ENCODE measurements around the gene MLN. TPM values are rescaled to one million over a fixed set of nuclear protein-coding genes. Genes with fewer than 3 reads are reported as not detected.

Gene MLN, protein sequence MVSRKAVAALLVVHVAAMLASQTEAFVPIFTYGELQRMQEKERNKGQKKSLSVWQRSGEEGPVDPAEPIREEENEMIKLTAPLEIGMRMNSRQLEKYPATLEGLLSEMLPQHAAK
- total RNA-seq (not detected), polyA plus RNA-seq (not detected)
- long read RNA-seq, donor 1 = 0 reads
- long read RNA-seq, donor 2 = 0 reads
- long read RNA-seq, donor 3 = 0 reads

DNA sequence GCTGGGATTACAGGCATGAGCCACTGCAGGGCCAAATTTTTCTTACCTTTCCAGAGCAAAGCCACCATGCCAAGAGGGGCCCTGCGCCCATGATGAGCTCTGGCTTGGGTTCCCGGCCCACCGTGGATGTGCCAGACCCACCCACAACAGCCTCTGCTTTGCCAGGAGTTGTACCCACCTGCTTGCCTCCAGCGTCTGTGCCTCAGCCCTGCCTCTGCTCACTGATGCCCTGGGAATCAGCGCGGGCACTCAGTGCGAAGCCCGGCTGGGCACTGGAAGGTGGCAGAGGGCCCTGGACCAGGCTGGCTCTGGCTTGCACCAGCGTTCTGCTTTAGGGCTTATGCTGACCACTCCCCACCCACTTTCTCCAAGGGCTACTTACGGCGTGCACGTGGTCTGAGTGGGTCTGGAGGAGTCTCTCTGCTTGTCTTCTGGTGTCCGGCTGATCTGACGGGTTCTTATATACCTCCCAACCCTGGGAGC lies at the start of gene MLN:
MLN (minus strand) TSS at position 433 of the 483 bp plus-strand sequence. CDS start 2,840 bp downstream, outside the sequence.
- Histone ChIP-seq H3K9me3 (no peaks in the 10 kb centered on the region), H3K27me3 (peaks cover 0 to 64% (median 20%) of the 10 kb centered on the region in 7 donors), H3K36me3 (no peaks in the 10 kb centered on the region), H3K4me3 (no peak within 1 kb of the TSS), H3K27ac (no peak within 1 kb of the TSS), H3K4me1 (peaks cover 0 to 18% (median 10%) of the 10 kb centered on the region in 9 donors)
- no peak for ATAC-seq
- intact Hi-C loops (cut with DNase I) = no loop called here
- DNase-seq = no peak
- TF ChIP-seq, protein P1, sequence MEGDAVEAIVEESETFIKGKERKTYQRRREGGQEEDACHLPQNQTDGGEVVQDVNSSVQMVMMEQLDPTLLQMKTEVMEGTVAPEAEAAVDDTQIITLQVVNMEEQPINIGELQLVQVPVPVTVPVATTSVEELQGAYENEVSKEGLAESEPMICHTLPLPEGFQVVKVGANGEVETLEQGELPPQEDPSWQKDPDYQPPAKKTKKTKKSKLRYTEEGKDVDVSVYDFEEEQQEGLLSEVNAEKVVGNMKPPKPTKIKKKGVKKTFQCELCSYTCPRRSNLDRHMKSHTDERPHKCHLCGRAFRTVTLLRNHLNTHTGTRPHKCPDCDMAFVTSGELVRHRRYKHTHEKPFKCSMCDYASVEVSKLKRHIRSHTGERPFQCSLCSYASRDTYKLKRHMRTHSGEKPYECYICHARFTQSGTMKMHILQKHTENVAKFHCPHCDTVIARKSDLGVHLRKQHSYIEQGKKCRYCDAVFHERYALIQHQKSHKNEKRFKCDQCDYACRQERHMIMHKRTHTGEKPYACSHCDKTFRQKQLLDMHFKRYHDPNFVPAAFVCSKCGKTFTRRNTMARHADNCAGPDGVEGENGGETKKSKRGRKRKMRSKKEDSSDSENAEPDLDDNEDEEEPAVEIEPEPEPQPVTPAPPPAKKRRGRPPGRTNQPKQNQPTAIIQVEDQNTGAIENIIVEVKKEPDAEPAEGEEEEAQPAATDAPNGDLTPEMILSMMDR (IDR thresholded peaks at IDR 0.05) = no peak
- WGBS, 2 donors = 87 to 88% methylated on average over 14 of the region's 14 CpGs

DNA sequence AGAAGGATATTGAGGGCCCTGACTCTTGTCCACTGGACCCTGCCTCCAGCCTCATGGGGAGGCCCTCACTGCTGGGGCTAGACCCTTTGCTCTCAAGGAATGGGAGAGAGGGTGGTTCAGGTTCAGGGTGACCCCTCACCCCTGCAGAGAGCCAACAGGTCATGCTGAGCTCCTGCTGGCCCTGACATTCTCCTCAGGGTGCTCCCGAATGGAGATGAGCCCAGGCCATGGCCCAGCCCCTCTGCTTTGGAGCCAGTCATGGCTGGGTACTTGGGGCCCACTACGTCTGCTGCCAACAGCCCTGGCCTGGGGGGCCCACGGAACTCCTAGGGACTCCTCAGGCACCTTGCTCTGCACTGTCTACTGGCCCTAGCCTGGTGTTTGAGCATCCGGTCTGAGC lies 49.2 kb upstream of the MLN start:
- TF ChIP-seq, protein P1 (IDR thresholded peaks at IDR 0.05) = no peak
- Histone ChIP-seq H3K4me1 (peaks cover 0 to 14% (median 0%) of the 10 kb centered on the region in 9 donors), H3K4me3 (no peak overlapping the region), H3K36me3 (no peaks in the 10 kb centered on the region), H3K9me3 (no peaks in the 10 kb centered on the region), H3K27ac (no peak overlapping the region), H3K27me3 (peaks cover 0 to 86% (median 46%) of the 10 kb centered on the region in 7 donors)
- intact Hi-C loops (cut with DNase I) = loop anchor here in 6 of 10 donors (5.0 to 10.0 kb wide), 3 partner anchors 172 to 292 kb away; partner anchors contain the start of gene GRM4 (in 1 of the 6)
- 72 to 82% methylated on average over 4 of the region's 4 CpGs for WGBS, 2 donors
- no peak for DNase-seq
- no peak for ATAC-seq

DNA sequence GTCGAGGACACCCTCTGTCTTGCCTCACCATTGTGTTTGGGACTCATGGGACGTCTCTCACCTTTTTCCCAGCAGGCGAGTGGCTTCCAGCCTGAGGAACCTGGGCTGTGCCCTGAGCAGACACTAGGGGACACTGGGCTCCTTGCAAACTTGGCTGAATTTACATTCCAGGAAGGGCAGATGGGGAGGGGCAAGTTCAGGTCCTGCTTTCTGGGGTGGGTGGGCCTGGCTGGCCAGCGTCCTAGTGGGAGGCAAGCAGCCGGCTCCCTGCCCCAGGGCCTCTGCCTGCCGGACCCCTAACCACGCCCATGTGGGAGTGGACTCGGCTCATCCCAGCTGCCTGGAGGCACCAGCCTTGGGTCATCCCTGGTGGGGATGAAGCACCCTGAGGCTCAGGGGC lies 48.2 kb upstream of the MLN start:
- H3K4me3 ChIP-seq = no peak overlapping the region
- no peak for DNase-seq
- no peak overlapping the region for H3K27ac ChIP-seq
- peak in 4 of 8 donors; percentile 56 to 68 (median 64) for ATAC-seq
- TF ChIP-seq, protein P1 (IDR thresholded peaks at IDR 0.05) = peak in 7 of 9 donors; percentile 27 to 52 (median 48)
- H3K4me1 ChIP-seq = peaks cover 0 to 3% (median 0%) of the 10 kb centered on the region in 9 donors
- no peaks in the 10 kb centered on the region for H3K9me3 ChIP-seq
- WGBS, 2 donors = 18% methylated on average over 8 of the region's 8 CpGs
- intact Hi-C loops (cut with DNase I) = loop anchor here in 6 of 10 donors (5.0 to 10.0 kb wide), 3 partner anchors 173 to 293 kb away; partner anchors contain the start of gene GRM4 (in 1 of the 6)
- H3K36me3 ChIP-seq = no peaks in the 10 kb centered on the region
- H3K27me3 ChIP-seq = peaks cover 0 to 79% (median 42%) of the 10 kb centered on the region in 7 donors

DNA sequence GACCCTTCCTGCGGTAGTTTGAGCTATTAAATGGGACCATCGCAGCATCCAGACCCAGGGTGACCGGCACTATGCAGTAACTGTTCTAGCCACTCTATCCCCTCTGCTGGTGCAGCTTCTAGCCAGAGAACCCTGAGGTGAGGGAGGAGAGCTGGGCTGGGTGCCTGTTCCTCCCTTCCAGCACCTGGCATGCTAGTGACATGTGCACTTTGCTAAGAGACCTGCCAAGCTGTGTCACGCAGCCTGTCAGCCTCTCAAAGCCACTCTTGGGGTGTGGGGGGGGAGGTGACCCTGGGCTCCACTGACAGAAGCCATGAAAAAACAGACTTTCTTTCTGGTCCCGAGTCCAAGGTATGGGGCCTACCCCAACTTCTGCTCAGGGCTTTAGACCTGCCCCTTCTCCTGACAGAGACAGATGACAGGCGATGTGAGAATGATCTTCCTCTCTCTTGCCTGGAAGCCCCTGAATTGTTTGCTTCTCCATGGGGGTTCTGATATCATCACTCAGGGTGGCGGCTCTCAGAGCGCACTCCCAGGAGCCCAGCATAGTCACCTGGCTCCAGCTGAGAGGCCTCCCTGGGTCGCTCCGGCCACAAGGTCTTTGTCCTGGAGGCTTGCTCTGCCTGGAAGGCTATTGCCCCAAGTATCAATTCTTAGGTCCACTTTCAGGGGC lies 47.2 kb upstream of the MLN start:
- Histone ChIP-seq H3K27me3 (peaks cover 0 to 69% (median 35%) of the 10 kb centered on the region in 7 donors), H3K4me1 (no peaks in the 10 kb centered on the region), H3K4me3 (no peak overlapping the region), H3K36me3 (no peaks in the 10 kb centered on the region), H3K27ac (no peak overlapping the region), H3K9me3 (no peaks in the 10 kb centered on the region)
- intact Hi-C loops (cut with DNase I) = loop anchor here in 6 of 10 donors (5.0 to 10.0 kb wide), 3 partner anchors 174 to 294 kb away; partner anchors contain the start of gene GRM4 (in 1 of the 6)
- DNase-seq = no peak
- 60 to 69% methylated on average over 10 of the region's 10 CpGs for WGBS, 2 donors
- ATAC-seq = peak in 5 of 8 donors; percentile 6 to 62 (median 43)
- TF ChIP-seq, protein P1 (IDR thresholded peaks at IDR 0.05) = no peak
